Measurements from ENCODE around the gene SNAI3.

GRCh38 chr16:88721236-88721635, 34.9 kb upstream of the SNAI3 start:
- TF ChIP-seq CTCF (IDR thresholded peaks at IDR 0.05 in 8 of 11, conservative IDR thresholded peaks at IDR 0.05 in 3 of 11) (no peak), POLR2A (IDR thresholded peaks at IDR 0.05) (no peak)

All from spleen (tissue), 7 donors.